Measurements from ENCODE around the gene CRTAC1.

DNA sequence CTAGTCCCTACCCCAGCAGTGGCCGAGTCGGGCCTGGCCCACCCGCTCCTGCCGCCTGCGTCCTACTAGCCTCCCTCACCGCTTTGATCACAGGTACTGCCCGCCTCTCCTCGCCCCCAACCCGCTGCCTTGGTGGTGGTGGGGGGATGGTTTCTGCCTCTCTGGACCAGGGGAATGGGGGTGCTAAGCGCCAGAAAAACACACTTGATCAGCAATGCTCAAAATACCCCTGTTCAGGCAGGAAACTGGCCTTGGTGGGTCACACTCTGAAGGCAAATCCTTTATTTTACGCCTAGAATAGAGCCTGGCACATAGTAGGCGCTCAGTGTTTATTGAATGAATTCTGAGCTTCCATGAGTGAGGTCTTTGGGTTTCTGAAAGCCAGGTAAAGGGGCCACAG, 1.0 kb upstream of the CRTAC1 start:
- TF ChIP-seq CTCF (IDR thresholded peaks at IDR 0.05; ENCODE audit: insufficient read depth, low read length) (no peak), GABPA (IDR thresholded peaks at IDR 0.05; ENCODE audit: low read depth) (no peak), POLR2AphosphoS5 (IDR thresholded peaks at IDR 0.05; ENCODE audit: low read depth) (no peak), SPI1 (IDR thresholded peaks at IDR 0.05; ENCODE audit: borderline replicate concordance, low read depth) (no peak)
- TF ChIP-seq, protein P1, sequence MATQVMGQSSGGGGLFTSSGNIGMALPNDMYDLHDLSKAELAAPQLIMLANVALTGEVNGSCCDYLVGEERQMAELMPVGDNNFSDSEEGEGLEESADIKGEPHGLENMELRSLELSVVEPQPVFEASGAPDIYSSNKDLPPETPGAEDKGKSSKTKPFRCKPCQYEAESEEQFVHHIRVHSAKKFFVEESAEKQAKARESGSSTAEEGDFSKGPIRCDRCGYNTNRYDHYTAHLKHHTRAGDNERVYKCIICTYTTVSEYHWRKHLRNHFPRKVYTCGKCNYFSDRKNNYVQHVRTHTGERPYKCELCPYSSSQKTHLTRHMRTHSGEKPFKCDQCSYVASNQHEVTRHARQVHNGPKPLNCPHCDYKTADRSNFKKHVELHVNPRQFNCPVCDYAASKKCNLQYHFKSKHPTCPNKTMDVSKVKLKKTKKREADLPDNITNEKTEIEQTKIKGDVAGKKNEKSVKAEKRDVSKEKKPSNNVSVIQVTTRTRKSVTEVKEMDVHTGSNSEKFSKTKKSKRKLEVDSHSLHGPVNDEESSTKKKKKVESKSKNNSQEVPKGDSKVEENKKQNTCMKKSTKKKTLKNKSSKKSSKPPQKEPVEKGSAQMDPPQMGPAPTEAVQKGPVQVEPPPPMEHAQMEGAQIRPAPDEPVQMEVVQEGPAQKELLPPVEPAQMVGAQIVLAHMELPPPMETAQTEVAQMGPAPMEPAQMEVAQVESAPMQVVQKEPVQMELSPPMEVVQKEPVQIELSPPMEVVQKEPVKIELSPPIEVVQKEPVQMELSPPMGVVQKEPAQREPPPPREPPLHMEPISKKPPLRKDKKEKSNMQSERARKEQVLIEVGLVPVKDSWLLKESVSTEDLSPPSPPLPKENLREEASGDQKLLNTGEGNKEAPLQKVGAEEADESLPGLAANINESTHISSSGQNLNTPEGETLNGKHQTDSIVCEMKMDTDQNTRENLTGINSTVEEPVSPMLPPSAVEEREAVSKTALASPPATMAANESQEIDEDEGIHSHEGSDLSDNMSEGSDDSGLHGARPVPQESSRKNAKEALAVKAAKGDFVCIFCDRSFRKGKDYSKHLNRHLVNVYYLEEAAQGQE (IDR thresholded peaks at IDR 0.05; ENCODE audit: insufficient replicate concordance, low read depth) = no peak

Data from HL-60 (cell line).